Stimulated activated CD4-positive, alpha-beta T cell treated with anti-CD3 and anti-CD28 coated beads, Interleukin-1b, Interleukin-23, amount 100 ng/mL, for 48 hours (primary cell): ENCODE data around the gene TP53I13.
A peak's percentile ranks its signal among the peaks of the same experiment; 100 is the strongest.

Experiments
- DNase-seq: peaks from one replicate; pipeline ENCODE4 v3.0.0-alpha.2; 2020

TP53I13 gene

DNA sequence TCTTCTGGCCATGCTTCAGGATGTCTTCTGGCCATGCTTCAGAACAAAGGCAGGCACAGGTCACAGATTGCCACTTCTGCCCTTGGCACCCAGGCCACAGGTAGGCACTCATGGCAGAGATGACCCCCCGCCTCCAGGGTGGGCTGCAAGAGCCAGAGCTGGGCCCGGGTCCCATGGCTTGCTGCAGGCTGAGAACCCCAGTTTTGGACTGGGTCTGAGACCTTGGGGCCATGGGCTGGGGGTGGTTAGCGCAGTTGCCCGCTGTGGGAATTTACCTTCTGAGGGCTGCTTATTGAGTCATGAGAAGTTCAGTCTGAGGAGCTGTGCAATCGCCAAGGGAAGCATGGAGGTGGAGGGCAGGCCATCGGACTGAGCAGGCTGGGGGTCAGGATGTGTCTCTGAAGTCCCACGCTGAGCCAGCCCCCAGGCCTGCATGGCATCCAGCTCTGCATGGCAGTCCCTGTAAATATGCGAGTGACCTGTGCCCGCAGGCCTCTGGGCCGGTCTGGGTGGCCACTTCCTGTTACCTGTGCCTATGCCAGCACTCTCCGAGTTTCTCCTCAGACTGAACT, 26.1 kb downstream of the TP53I13 start:
- DNase-seq = no peak

- no peak for DNase-seq
Observed at GRCh38 chr17:29595107-29595942, 26.8 kb downstream of the TP53I13 start.

DNA sequence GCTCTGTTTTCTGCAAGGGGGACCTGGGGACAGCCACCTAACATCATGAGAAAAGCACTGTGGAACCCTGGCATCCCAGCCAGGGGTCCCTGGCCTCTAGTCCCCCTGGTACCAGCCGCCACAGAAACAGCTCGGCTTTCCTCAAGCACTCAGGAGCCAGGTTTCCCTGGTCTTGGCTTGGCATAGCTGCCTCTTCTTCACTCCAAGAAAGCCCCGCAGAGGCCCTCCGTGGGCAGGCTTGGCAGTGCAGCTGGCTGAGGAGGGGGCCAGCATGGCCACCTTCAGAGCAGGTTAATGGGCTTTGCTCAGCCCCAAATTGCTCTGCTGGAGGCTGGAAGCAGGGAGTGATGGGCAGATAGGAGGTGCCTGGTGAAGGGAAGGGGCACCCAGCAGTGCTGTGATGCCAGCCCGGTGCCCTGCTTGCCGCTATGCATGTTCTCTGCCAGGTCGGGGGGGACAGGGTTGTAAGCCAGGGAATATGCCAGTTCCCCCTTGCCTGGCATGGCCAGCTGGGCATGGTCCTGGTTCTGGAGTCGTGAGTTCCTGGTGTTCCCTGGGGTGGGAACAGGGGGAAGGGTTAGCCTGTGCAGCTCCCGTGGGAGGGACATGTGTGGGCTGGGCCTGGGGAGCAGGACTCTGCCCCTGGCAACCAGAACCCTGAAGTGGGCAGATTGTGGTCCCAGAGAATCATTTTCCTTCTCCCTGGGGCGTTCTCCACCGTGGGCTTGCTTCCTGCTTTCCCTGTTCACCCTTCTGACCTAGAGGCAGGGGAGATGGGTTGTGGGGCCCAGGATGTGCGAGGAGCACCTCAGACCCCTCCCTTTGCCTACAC, 27.7 kb downstream of the TP53I13 start:
- no peak for DNase-seq

DNA sequence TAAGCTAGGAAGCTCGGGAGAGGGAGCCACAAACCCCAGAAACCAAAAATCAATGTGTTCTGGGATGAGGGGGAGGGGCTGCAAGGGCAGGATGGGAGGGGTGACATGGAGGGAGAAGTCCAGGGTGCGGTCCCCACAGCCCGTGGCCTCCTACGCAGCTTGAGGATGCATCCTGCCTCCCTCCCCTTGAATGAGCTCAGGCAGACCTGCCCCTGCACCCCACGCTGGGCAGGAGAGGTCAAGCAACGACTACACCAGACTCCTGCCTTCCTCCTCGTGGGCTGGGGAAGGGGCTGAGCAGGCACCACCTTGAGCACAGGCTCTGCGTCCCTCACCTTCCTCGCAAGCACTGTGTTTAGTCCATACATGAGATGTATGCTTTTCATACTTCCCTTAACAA, 28.3 kb downstream of the TP53I13 start:
- no peak for DNase-seq

- no peak for DNase-seq
Observed at GRCh38 chr17:29597361-29598172, 29.1 kb downstream of the TP53I13 start.

- DNase-seq = no peak
Observed at GRCh38 chr17:29603109-29603674, 34.7 kb downstream of the TP53I13 start.

DNA sequence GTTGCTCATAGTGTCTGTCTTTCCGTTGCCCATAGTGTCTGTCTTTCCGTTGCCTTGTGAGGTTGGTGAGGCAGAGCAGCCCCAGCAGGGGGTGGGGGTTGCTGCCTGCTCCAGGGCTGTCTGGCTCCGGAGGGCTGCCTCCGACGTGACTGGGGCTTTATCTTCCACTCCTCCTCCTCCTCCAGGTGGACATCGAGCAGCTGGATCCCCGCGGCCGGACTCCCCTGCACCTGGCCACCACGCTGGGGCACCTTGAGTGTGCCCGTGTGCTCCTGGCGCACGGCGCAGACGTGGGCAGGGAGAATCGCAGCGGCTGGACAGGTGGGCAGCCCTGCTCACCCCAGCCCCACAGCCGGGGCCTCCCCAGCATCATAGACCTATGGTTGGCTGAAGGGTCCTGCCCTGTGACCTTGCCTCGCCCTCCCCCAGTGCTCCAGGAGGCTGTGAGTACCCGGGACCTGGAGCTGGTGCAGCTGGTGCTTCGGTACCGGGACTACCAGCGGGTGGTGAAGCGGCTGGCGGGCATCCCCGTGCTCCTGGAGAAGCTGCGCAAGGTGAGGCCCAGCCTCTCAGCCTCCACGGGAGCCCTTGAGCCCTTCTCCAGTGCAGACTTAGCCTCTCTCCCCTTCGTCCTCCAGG, 39.2 kb downstream of the TP53I13 start:
- no peak for DNase-seq

DNA sequence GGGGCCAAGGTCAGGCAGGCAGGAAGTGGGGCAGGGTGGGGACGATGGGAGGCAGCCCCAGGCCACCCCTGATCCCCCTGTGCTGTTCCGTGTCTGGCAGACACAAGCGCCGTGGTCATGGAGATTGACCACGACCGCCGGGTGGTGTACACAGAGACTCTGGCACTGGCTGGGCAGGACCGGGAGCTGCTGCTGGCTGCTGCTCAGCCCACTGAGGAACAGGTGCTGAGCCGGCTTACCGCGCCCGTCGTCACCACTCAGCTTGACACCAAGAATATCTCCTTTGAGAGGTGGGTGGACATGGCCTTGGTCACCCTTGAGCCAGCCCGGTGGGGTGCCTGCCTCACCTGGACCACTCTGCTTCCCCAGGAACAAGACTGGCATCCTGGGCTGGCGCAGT, 40.5 kb downstream of the TP53I13 start:
- DNase-seq = no peak

DNA sequence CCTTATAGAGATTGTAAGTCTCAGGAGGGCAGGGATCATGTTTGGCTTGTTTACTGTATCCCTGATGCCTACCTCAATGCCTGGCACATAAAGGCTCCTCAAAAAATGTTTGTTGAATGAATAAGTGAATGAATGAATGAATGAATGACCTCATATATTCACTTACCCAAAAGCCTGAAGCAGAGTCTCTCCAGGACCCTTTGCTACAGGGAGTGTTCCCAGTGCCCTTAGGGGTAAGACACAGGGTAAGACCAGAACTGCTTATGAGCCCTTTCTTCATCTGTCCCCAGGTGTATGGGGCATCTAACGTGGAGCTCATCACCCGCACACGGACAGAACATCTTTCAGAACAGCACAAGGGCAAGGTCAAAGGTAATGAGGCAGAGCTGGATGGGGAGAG, 41.9 kb downstream of the TP53I13 start:
- no peak for DNase-seq

GRCh38 chr17:29611351-29612093, 43.0 kb downstream of the TP53I13 start:
- DNase-seq = no peak

DNA sequence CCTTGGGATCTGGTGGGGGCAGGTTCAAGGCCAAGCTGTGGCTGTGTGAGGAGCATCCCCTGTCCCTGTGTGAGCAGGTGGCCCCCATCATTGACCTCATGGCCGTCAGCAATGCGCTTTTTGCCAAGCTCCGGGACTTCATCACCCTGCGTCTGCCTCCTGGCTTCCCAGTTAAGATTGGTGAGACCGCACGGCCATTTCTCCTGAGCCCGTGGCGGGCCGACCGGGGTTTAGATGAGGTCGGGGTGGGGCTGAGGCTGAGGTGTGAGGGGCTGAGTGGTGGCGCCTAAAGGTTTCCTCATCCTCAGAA, 43.5 kb downstream of the TP53I13 start:
- no peak for DNase-seq

GRCh38 chr17:29612404-29613280, 44.1 kb downstream of the TP53I13 start:
- DNase-seq = no peak

DNA sequence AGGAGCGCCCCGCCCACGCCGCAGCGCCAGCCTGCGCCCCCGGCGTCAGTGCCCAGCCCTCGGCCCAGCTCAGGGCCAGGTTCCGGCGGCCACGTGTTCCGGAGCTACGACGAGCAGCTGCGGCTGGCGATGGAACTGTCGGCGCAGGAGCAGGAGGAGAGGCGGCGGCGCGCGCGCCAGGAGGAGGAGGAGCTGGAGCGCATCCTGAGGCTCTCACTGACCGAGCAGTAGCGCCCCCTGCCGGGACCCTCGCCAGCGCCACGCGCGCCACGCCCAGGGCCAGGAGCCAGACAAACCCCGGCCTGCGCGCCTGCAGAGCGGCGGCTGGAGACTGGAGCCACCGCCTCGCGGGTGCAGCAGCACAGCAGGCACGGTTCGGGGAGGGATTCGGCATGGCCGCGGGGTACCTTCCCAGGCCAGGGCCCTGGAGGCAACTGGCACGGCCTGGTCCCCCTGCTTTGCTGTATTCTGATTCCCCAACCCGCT, 44.9 kb downstream of the TP53I13 start:
- DNase-seq = peak; percentile 96

DNA sequence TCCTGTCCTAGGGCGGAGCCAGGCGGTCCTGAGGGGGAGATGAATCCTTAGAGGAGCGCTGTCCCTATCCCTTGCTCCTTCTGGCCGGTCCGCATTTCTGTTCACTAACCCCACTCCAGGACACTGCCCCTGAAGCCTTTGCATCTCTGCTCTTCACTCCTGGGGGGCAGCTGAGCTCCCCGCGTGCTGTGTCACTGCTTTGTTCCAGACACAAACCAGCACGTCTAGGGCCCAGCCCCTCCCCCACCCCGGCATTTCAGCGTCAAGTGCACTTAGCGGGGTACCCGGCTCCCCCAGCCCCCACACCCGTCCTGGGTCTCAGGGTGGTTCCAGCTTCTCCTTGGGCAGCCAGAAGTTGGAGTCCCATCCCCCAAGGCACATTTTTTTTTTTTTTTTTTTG, 45.4 kb downstream of the TP53I13 start:
- DNase-seq = no peak

DNA sequence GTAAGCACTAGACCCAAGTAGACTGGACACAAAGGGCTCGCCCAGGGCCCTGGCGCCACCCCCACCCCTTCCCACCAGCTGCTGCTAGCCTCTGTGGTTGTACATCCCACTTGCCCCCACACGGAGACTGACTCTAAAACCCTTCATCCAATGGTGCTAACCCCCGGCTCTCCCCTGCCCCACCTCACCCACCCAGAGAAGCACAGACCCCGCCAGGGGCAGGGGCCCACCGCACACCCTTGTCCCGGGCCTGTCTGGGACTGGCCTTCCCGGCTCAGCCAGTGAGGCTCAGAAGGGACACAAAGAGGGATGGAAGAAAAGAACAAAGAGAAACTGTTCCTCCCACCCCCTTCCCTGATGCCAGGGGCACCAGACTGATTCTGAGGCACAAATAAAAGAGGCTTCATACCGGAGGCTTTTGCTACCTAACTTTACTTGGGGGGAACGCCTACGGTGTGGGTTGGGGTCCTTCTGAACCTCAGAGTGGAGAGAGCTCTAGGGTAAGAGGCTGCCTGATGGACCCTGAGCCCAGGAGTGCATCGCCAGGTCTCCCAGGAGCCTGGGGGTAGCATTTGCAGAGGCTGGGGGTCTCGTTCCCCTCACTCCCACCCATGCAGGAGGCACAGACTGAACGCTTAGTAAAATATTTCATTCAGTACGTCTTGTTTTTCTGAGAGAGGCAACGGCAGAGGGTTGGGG, 46.0 kb downstream of the TP53I13 start:
- no peak for DNase-seq

DNA sequence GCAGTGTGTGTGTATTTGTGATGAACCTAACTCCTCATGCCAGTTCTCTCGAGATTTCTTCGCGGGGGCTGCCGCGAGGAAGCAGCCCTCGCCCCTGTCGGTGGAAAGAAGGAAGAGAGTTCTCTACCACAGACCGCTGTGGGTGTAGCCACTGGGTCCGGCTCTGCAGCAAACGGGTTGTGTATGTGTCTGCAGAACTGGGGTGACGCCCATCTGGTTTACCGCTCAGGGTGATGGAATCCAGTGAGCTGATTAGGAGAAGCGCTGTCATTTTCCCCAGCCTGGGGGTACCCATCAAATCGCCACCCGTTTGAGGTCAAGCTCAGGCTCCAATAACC, 46.5 kb downstream of the TP53I13 start:
- peak; percentile 57 for DNase-seq

GRCh38 chr17:29615492-29616299, 47.2 kb downstream of the TP53I13 start:
- peak; percentile 83 for DNase-seq

DNA sequence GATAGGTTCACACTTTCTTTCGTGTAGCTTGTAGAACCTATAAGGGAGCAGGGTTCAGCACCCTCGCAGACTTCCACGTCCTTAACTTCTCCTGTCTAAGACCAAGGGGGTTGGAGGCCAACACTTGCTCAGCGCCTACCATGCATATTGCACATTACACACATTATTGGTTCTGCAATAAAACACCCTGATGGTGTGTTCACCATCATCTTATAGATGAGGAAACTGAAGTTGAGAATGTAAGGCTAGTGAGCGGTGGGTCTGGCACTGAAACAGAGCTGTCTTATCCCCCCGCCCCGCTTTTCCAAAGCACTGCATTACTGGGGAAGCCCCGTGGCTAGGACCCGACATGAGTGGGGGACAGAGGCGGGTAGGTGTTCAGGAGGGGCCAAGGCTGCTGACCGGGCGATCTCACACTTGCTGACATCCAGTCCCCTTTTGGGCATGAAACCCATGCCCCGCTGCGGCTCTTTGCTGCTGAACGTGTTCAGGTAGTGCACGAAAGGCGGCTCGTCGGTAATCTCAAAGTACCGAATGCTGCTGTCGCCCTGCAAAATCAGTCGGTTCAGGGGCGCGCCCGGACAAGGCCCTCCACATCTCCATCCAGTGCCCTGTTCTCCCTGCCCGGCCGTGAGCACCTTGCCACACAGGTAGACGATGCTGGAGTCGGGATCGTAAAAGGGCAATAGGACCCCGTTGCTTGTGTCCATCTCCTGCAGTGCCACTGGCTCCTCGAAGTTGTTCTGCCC, 48.0 kb downstream of the TP53I13 start:
- DNase-seq = no peak
